Astrocyte (in vitro differentiated cells and primary cell): ENCODE results near the gene HOXB6. TPM values are rescaled to one million over a fixed set of nuclear protein-coding genes. Genes with fewer than 3 reads are reported as not detected.
A peak's percentile ranks its signal among the peaks of the same experiment; 100 is the strongest.

Experiments used
- DNase-seq: peaks from one replicate; pipeline ENCODE4 v3.0.0-alpha.2; 2010; ENCODE audit warnings: low read depth
- FAIRE-seq: peaks from 2 replicates; lab custom pipeline; 2011; peaks lifted over from hg19 to GRCh38; lab: Jason Lieb, UNC
- H2AFZ ChIP-seq: 2 replicates; pipeline ENCODE4 v1.6.0; 2012; ENCODE audit warnings: low read depth, low read length, inconsistent platforms
- H3K27ac ChIP-seq: 2 replicates; pipeline ENCODE4 v1.5.1; 2011; ENCODE audit warnings: low read depth, low read length, inconsistent platforms
- H3K27me3 ChIP-seq: 2 replicates; pipeline ENCODE4 v1.6.0; 2011; ENCODE audit warnings: low read length, inconsistent platforms; ENCODE audit not compliant: insufficient read depth
- H3K36me3 ChIP-seq: 2 replicates; pipeline ENCODE4 v1.5.1; 2011; ENCODE audit warnings: low read length, inconsistent platforms; ENCODE audit not compliant: insufficient read depth
- H3K4me1 ChIP-seq: 2 replicates; pipeline ENCODE4 v1.5.1; 2011; ENCODE audit warnings: low read length, inconsistent platforms; ENCODE audit not compliant: insufficient read depth
- H3K4me2 ChIP-seq: 2 replicates; pipeline ENCODE4 v1.6.0; 2012; ENCODE audit warnings: low read length, inconsistent platforms
- H3K4me3 ChIP-seq: 2 replicates; pipeline ENCODE4 v1.5.1; 2011; ENCODE audit warnings: low read depth, mild to moderate bottlenecking, low read length, inconsistent platforms; ENCODE audit not compliant: insufficient read depth
- H3K79me2 ChIP-seq: 2 replicates; pipeline ENCODE4 v1.6.0; 2012; ENCODE audit warnings: mild to moderate bottlenecking, low read length, inconsistent platforms; ENCODE audit not compliant: insufficient read depth
- H3K9ac ChIP-seq: 2 replicates; pipeline ENCODE4 v1.6.0; 2012; ENCODE audit warnings: mild to moderate bottlenecking, low read length, inconsistent platforms
- H3K9me3 ChIP-seq: 2 replicates; pipeline ENCODE4 v1.5.1; 2012; ENCODE audit warnings: low read depth, mild to moderate bottlenecking, low read length, inconsistent platforms; ENCODE audit not compliant: insufficient read depth
- H4K20me1 ChIP-seq: 2 replicates; pipeline ENCODE4 v1.6.0; 2012; ENCODE audit warnings: low read length, inconsistent platforms; ENCODE audit not compliant: insufficient read depth
- H3K27ac Mint-ChIP-seq: one replicate; pipeline ENCODE4 v1.8.0; 2021; ENCODE audit warnings: mild to moderate bottlenecking, mixed read lengths; ENCODE audit not compliant: unreplicated experiment
- H3K27me3 Mint-ChIP-seq: one replicate; pipeline ENCODE4 v1.8.0; 2021; ENCODE audit warnings: low read depth, mixed read lengths; ENCODE audit not compliant: unreplicated experiment
- H3K36me3 Mint-ChIP-seq: one replicate; pipeline ENCODE4 v1.8.0; 2021; ENCODE audit warnings: low read depth, mixed read lengths; ENCODE audit not compliant: unreplicated experiment
- H3K4me1 Mint-ChIP-seq: one replicate; pipeline ENCODE4 v1.8.0; 2021; ENCODE audit warnings: low read depth, mixed read lengths; ENCODE audit not compliant: unreplicated experiment
- H3K4me3 Mint-ChIP-seq: one replicate; pipeline ENCODE4 v1.8.0; 2021; ENCODE audit warnings: mild to moderate bottlenecking, moderate library complexity, mixed read lengths; ENCODE audit not compliant: unreplicated experiment
- H3K9me3 Mint-ChIP-seq: one replicate; pipeline ENCODE4 v1.8.0; 2021; ENCODE audit warnings: mild to moderate bottlenecking, mixed read lengths; ENCODE audit not compliant: unreplicated experiment
- EZH2 ChIP-seq: IDR thresholded peaks from 2 replicates; pipeline ENCODE4 v1.6.1; 2012; ENCODE audit warnings: mild to moderate bottlenecking, low read length, inconsistent platforms; ENCODE audit not compliant: insufficient read depth
- total RNA-seq: library from RNA; stranded (reverse); gene quantifications from 2 replicates; pipeline ENCODE4 v1.2.1, GENCODE V29; 2021
- TF ChIP-seq, protein P1 (sequence below): IDR thresholded peaks from 2 replicates; pipeline ENCODE4 v1.5.1; 2011; ENCODE audit warnings: low read depth, mild to moderate bottlenecking, inconsistent platforms, low read length, moderate library complexity; ENCODE audit not compliant: insufficient read depth

The HOXB6 gene
- total RNA-seq, 1 donor from 2014 or later: not detected

DNA sequence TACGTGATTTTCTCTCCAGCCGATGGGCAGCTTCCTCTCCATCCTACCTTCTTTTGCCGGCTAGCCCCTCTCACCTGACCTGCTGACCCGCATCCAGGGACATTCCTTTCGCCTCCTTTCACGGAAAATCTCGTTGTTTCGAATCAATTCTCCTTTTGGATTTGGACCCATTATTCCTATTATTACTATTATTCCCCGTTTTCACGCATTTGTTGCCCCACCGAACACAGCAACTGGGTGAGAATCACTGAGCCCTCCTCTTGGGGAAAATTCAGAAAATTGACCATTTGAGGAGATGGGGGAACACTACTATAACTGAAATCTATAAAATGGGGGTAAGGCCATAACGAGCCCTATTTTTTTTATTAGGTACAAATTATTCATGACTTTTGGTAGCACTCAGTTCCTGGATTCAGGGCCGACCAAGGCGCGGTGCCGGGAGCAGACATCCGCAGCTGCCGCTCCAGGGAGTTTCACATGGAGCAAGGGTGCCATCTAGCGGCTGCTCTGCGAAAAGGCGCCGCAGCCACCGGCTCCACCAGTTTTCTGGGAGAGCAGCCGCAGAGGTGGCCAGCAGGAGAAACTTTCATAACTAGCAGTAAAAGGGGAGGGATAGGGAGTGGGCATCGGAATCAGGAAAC lies 13.6 kb upstream of the HOXB6 start:
- H3K27ac ChIP-seq: no peak overlapping the region
- peak; percentile 38 for DNase-seq
- H3K4me3 Mint-ChIP-seq: peak overlapping the region; percentile 34

GRCh38 chr17:48617471-48618255 lies 12.9 kb upstream of the HOXB6 start:
- no peak overlapping the region for H3K4me3 Mint-ChIP-seq
- peaks cover 2% of the 10 kb centered on the region for H3K4me1 ChIP-seq

More for the DNA sequence above, 13.6 kb upstream of the HOXB6 start:
- Mint-ChIP-seq H3K36me3 (peaks cover 4% of the 10 kb centered on the region), H3K9me3 (peaks cover 26% of the 10 kb centered on the region), H3K27me3 (peaks cover 91% of the 10 kb centered on the region), H3K4me1 (peaks cover 2% of the 10 kb centered on the region), H3K27ac (peak overlapping the region; percentile 12)
- peaks cover 2% of the 10 kb centered on the region for H3K4me1 ChIP-seq
- H3K27me3 ChIP-seq: peaks cover 94% of the 10 kb centered on the region
- no peak for FAIRE-seq
- peak overlapping the region; percentile 1 for H3K4me2 ChIP-seq
- no peak overlapping the region for H3K4me3 ChIP-seq
- no peak overlapping the region for H2AFZ ChIP-seq
- peaks cover 8% of the 10 kb centered on the region for H3K9me3 ChIP-seq
- peaks cover 36% of the 10 kb centered on the region for H4K20me1 ChIP-seq
- no peak overlapping the region for H3K9ac ChIP-seq
- H3K36me3 ChIP-seq: no peaks in the 10 kb centered on the region
- TF ChIP-seq, protein P1, sequence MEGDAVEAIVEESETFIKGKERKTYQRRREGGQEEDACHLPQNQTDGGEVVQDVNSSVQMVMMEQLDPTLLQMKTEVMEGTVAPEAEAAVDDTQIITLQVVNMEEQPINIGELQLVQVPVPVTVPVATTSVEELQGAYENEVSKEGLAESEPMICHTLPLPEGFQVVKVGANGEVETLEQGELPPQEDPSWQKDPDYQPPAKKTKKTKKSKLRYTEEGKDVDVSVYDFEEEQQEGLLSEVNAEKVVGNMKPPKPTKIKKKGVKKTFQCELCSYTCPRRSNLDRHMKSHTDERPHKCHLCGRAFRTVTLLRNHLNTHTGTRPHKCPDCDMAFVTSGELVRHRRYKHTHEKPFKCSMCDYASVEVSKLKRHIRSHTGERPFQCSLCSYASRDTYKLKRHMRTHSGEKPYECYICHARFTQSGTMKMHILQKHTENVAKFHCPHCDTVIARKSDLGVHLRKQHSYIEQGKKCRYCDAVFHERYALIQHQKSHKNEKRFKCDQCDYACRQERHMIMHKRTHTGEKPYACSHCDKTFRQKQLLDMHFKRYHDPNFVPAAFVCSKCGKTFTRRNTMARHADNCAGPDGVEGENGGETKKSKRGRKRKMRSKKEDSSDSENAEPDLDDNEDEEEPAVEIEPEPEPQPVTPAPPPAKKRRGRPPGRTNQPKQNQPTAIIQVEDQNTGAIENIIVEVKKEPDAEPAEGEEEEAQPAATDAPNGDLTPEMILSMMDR: peak; percentile 78
- TF ChIP-seq EZH2: no peak
- no peaks in the 10 kb centered on the region for H3K79me2 ChIP-seq

More at GRCh38 chr17:48617471-48618255, 12.9 kb upstream of the HOXB6 start:
- Mint-ChIP-seq H3K36me3 (peaks cover 4% of the 10 kb centered on the region), H3K9me3 (peaks cover 28% of the 10 kb centered on the region), H3K4me1 (peaks cover 2% of the 10 kb centered on the region), H3K27me3 (peaks cover 88% of the 10 kb centered on the region), H3K27ac (peak overlapping the region; percentile 34)
- H2AFZ ChIP-seq: no peak overlapping the region
- H3K36me3 ChIP-seq: no peaks in the 10 kb centered on the region
- H3K9me3 ChIP-seq: peaks cover 8% of the 10 kb centered on the region
- H3K4me2 ChIP-seq: no peak overlapping the region
- H3K79me2 ChIP-seq: no peaks in the 10 kb centered on the region
- H3K27me3 ChIP-seq: peaks cover 91% of the 10 kb centered on the region
- H4K20me1 ChIP-seq: peaks cover 36% of the 10 kb centered on the region
- no peak for DNase-seq
- no peak for FAIRE-seq
- H3K27ac ChIP-seq: no peak overlapping the region
- no peak overlapping the region for H3K9ac ChIP-seq
- TF ChIP-seq, protein P1: no peak
- peak; percentile 95 for TF ChIP-seq EZH2
- H3K4me3 ChIP-seq: no peak overlapping the region
